Stimulated activated CD8-positive, alpha-beta memory T cell treated with anti-CD3 and anti-CD28 coated beads, Interleukin-4, amount 100 ng/mL, for 4 hours (primary cell): ENCODE measurements around the gene GALNT18.
"Not testable (repeated sequence)": the region's sequence is repeated elsewhere in the genome, so short reads cannot be mapped to it uniquely, and the experiment has no call there.

Experiments used
- DNase-seq, 2 donors: peaks; one replicate each; pipeline ENCODE4 v3.0.0-alpha.2; 2020; ENCODE audit warnings: low read depth in 2 of 2, low spot score in 1 of 2

The GALNT18 gene

GRCh38 chr11:11366793-11367192 is 255.0 kb downstream of the GALNT18 start:
- DNase-seq: no peak

DNA sequence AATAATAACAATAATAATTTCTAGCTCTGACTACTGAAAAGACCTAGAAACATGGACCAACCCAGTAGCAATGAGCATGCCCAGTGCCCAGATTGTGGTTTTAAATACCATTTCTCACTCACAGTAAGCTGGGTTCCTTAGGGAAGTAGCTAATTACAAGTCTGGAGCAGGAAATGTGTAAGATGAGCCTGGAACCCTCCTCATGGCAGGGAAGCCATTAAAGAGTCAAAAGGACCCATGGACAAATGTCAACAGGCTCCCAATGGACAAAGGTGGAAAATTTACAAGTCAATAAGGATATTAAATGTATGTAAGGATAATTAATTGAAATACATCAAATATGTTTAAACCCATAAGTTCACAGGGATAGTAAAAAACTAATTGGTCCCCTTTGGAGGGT is 258.1 kb downstream of the GALNT18 start:
- DNase-seq: no peak

DNA sequence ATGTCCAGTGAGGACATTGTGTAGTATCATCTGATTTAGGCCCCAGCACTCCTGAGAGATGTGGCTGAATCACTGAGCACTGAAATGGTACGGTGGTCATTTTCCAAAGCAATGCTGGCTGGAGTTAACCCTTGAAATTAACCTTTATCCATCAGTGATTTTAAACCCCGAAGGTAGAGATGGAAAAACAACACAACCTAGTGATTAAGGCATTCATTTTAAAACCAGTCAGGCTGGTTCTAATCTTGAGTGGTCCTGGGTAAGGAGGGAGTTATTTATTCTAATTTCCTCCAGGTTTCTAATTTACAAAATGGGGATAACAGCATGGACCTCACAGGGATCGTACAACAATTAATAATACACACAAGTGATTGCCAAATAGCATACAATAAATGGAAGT is 262.2 kb downstream of the GALNT18 start:
- no peak for DNase-seq

DNA sequence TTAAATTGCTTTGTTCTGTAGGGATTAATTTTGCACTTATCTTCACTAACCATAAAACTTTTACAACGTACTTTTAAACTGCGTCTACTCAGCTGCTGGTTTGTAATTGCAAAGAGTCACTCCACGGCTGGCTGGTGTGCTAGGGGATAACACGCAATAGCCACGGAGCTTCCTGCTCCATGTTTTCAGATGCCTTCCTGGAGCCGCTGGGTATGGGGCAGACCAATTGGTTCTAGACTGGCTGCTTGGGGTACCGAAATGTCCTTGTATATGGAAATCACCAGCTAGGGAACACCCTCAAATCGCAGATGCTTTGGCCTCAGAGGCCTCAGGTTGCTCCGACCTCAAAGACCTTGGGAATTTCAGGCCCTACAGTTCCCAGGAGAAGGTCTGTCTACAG is 265.0 kb downstream of the GALNT18 start:
- DNase-seq: no peak

DNA sequence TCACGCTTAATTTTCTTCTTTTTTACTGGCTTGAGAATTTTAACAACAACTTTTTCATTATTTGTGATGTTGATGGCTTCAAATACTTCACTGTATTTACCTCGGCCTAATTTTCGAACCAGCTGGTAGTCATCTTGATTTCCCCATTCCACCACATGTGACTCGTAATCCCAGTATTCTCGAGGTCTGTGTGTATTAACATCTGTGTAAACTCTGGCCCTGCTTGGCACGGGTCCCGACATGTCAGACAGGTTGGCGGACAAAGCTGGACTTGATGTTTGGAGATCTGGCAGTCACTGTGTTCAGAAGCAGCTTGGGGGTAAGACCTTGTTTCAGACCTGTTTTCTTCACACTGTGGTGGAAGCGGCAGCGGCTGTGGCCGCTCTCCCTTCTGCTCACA is 268.9 kb downstream of the GALNT18 start, which contains the start of gene CSNK2A3:
CSNK2A3 (minus strand) TSS at position 373 of the 400 bp plus-strand sequence; CDS start at position 242, 131 bp downstream.
- not testable (repeated sequence) for DNase-seq

DNA sequence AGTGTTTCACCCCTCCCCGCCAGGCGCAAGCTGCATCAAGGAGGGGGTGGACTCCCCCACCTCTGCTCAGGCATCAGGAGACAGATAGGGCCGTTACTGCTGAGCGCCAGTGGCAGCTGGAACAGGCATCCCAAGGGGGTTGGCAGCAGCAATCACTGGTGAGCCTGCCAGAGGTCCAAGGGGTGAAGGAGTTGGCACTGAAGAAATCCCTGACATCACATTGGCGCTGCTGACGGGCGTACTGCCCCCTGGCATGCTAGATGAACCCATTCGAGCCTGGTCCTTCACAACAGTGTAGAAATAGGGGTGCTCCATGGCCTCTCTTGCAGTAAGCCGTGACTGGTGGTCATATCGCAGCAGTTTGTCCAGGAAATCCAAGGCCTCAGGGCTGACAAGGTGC is 270.0 kb downstream of the GALNT18 start:
- not testable (repeated sequence) for DNase-seq

- no peak for DNase-seq
These were observed 270.7 kb downstream of the GALNT18 start for GRCh38 chr11:11351042-11351586.

DNA sequence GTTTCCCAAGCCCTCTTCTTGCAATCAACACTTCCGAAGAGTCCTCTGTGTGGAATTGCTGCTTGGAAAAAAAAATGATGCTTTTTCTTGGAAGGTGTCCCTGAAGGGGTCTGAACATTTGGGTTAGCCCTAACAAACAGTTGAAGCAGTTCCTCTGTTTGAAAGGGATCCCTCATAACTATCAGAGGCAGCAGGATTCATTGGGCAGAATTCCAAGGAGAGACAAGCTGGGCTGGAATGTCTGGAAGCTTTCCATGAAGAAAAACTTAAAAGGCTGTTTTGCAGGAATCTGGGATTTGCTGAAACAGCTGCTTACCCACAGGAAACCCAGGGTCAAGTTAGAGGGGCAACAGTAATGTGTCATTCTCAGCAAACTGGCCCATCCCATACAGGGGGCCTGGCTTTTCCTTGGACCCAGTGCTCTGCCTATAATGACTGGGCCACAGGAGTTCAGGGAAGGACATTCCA is 271.9 kb downstream of the GALNT18 start:
- no peak for DNase-seq

- no peak for DNase-seq
These were observed 272.5 kb downstream of the GALNT18 start for GRCh38 chr11:11349106-11349825.

- DNase-seq: no peak
These were observed 273.5 kb downstream of the GALNT18 start for GRCh38 chr11:11348303-11348702.

- no peak for DNase-seq
These were observed 274.2 kb downstream of the GALNT18 start for GRCh38 chr11:11347592-11347991.

DNA sequence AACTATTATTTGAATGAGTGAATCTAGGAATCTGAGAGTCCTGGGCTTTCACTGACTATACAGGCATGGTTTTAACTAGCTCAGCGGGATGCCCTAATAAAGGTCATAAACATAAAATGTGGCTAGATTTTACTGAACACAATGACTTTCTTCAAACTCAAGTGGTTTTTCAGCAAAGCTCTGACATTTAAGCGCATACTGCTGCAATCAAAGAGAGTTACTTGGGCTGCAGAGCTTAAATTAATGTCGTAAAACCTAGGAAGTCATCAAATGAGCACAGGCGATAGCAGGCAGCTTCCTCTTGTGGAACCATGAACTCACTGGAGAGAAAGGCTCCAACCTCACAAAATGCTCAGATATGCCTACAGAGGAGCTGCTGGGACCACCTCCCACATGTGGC is 275.5 kb downstream of the GALNT18 start:
- DNase-seq: no peak

DNA sequence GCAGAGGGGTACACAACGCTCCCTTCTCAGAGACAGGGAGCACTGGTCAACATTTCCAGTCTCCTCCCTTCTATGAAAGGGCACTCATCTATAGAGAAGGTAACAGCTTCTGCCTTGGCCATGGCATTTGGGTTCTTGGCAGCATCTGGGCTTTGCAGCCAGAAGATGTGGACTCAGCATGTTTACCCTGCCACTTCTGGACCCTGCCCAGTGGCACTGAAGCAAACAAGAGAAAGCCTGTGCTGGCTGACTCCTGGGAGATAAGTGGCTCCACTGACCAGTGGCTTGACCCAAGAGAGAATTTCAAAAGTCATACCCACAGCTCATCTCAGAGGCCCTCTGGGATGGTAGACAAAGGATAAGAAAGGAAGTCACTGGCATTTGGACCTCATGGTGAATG is 276.7 kb downstream of the GALNT18 start:
- no peak for DNase-seq

DNA sequence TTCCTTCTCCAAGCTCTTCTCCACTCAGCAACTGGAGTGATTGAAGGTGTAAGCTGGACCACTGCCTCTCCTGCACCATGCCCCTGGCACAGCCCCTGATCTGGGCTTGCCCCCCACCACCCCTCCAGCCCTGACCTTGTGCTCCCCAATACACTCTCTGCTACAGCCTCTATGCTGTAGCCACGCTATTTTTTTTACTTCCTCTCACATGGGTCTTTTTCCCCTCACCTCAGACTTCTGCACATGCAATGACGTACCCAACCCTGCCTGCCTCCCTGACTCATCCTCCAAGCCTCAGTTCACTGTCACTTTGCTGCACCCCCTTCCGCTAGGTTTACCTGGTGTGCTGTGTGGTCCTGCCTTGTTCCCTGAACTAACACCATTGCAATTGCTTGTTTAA is 277.8 kb downstream of the GALNT18 start:
- no peak for DNase-seq

GRCh38 chr11:11338304-11338703 is 283.5 kb downstream of the GALNT18 start:
- no peak for DNase-seq

- DNase-seq: no peak
These were observed 285.1 kb downstream of the GALNT18 start for GRCh38 chr11:11336664-11337063.

- no peak for DNase-seq
These were observed 286.8 kb downstream of the GALNT18 start for GRCh38 chr11:11335043-11335442.

DNA sequence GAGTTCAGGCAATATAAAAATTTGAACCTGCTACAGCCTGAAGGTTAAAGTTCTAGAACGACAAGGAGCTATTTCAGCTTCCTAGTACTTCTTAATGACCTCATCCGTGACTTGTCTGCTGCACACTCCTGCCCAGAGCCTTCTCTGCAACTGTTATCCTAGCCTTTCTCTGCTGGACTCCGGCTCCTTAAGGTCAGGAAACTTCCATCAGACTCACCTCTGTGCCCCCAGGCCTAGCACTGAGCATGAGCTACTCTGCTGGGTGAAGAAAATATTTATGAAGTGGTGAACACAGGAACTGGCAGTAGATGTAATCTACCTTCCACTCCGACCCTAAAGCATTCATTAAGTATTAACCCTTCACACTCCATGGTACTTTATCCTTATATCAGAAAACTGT is 287.2 kb downstream of the GALNT18 start:
- no peak for DNase-seq

DNA sequence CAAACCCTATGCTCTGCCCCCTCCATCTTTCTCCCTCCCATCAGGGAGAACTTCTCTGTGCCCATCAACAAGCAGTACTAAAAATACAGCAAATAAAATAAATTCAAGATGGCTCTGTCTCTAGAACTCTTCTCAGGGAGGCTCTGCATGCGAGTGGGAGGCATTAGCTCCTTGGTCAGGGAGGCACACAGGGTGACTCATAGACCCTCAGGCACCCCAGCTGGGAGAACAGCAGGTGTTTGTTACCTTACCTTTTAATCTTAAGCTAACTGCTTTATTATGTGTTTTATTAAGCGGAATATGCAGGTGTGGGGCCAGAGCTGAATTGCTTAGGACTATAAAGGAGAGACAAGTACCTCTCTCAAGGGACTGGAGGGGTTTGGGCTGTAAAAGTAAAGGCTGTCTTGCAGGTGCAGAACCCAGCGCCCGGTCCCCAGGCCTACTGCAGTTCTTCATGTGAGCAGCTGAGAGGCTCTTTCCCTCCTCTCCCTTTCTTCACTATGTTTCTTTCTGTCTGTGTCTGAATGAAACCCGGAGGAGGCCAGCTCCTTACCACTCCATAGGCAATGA is 289.6 kb downstream of the GALNT18 start:
- no peak for DNase-seq

GRCh38 chr11:11329062-11329806 is 292.6 kb downstream of the GALNT18 start:
- DNase-seq: no peak

DNA sequence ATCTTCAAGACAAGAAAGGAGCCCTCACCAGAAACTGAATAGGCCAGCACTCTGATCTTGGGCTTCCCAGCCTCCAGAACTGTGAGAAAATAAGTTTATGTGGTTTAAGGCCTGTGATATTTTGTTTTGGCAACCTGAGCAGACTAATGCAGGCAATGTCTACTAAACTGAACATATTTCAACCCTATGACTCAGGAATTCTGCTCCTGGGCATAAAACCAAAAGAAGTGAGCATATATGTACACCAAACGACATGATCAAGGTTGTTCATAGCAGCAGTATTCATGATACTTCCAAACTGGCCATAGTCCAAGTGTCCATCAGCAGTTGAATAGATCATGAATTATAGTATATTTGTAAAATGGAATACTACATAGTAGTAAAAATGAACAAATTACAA is 297.7 kb downstream of the GALNT18 start:
- DNase-seq: no peak

DNA sequence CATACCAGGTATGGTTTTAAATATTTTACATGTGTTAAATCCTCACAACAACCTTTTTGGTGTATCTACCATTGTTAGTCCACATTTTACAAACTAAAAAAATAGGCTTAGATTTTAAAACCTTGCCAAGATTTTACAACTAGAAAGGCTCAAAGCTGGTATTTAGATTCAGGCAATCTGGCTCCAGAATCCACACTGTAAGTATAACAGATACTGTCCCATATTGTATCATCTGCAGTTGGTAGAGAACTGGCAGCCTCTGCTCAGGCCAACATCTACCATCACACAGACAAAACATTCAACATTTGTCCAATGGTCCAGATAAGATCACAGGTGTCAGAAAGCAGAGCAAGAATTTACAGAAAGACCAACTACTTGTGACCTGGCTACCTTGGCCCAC is 299.7 kb downstream of the GALNT18 start:
- no peak for DNase-seq
